ENCODE measurements around the gene NAT16. TPM values are rescaled to one million over a fixed set of nuclear protein-coding genes. Genes with fewer than 3 reads are reported as not detected.

The NAT16 gene
- total RNA-seq, 1 donor from 2014 or later: not detected

Small RNAs within 50 kb of the gene (microRNA-seq; reads per million reads assigned to microRNA genes)
- gene MIR4653: not detected

Small RNAs within 50 kb of the gene (small RNA-seq; reads per million reads assigned to genes)
- not detected for gene MIR4653

Other genes with a start within 250 kb of the NAT16 start
- gene MUC3A, start 230.8 kb downstream of the NAT16 start, total RNA-seq (ENCODE audit: low replicate concordance): 0.15 and 0.80 TPM in 2 replicates
- 4.2 TPM in 1 of 2 replicates, not detected in the other for gene MUC12, start 210.7 kb downstream of the NAT16 start, total RNA-seq (ENCODE audit: low replicate concordance)
- gene MUC17, start 160.2 kb downstream of the NAT16 start, total RNA-seq (ENCODE audit: low replicate concordance): under 0.01 TPM in 1 of 2 replicates, not detected in the other
- gene TRIM56, start 94.8 kb downstream of the NAT16 start, total RNA-seq (ENCODE audit: low replicate concordance): 1.4 and 2.3 TPM in 2 replicates
- 0.03 TPM in 1 of 2 replicates, not detected in the other for gene SERPINE1, start 53.2 kb downstream of the NAT16 start, total RNA-seq (ENCODE audit: low replicate concordance)
- 74.4 and 94.2 TPM in 2 replicates for gene AP1S1, start 25.8 kb downstream of the NAT16 start, total RNA-seq (ENCODE audit: low replicate concordance)
- 0.65 and 1.6 TPM in 2 replicates for gene VGF, start 14.7 kb downstream of the NAT16 start, total RNA-seq (ENCODE audit: low replicate concordance)
- not detected in 2 replicates for gene MOGAT3, start 20.7 kb upstream of the NAT16 start, total RNA-seq (ENCODE audit: low replicate concordance)
- 9.4 and 19.9 TPM in 2 replicates for gene PLOD3, start 37.3 kb upstream of the NAT16 start, total RNA-seq (ENCODE audit: low replicate concordance)
- gene ZNHIT1, start 37.9 kb upstream of the NAT16 start, total RNA-seq (ENCODE audit: low replicate concordance): 39.1 and 52.9 TPM in 2 replicates
- gene CLDN15, start 57.5 kb upstream of the NAT16 start, total RNA-seq (ENCODE audit: low replicate concordance): 1.2 and 4.6 TPM in 2 replicates
- 92.2 and 120 TPM in 2 replicates for gene FIS1, start 64.8 kb upstream of the NAT16 start, total RNA-seq (ENCODE audit: low replicate concordance)
- 25.5 and 30.1 TPM in 2 replicates for gene IFT22, start 141.5 kb upstream of the NAT16 start, total RNA-seq (ENCODE audit: low replicate concordance)
- 26.7 and 80.0 TPM in 2 replicates for gene COL26A1, start 182.6 kb upstream of the NAT16 start, total RNA-seq (ENCODE audit: low replicate concordance)

Measured in neural progenitor cell (in vitro differentiated cells).